Ecto neural progenitor cell (in vitro differentiated cells): ENCODE data around the gene CAPNS1.
"Not testable (repeated sequence)": the region's sequence is repeated elsewhere in the genome, so short reads cannot be mapped to it uniquely, and the experiment has no call there.

Experiments used
- DNase-seq: peaks from one replicate; pipeline ENCODE4 v3.0.0-alpha.2; 2018; ENCODE audit warnings: low spot score

CAPNS1 gene

GRCh38 chr19:36151144-36152018 is 11.5 kb downstream of the CAPNS1 start:
- no peak for DNase-seq

GRCh38 chr19:36152019-36152351 is 12.1 kb downstream of the CAPNS1 start:
- no peak for DNase-seq

- DNase-seq, result no peak
Observed at GRCh38 chr19:36152352-36153091, 12.7 kb downstream of the CAPNS1 start, which contains the start of gene COX7A1. TSS of gene COX7A1 (minus strand) at chr19:36152447. CDS start at chr19:36152407, 40 bp downstream.

- no peak for DNase-seq
Observed at GRCh38 chr19:36153126-36153525, 13.3 kb downstream of the CAPNS1 start.

DNA sequence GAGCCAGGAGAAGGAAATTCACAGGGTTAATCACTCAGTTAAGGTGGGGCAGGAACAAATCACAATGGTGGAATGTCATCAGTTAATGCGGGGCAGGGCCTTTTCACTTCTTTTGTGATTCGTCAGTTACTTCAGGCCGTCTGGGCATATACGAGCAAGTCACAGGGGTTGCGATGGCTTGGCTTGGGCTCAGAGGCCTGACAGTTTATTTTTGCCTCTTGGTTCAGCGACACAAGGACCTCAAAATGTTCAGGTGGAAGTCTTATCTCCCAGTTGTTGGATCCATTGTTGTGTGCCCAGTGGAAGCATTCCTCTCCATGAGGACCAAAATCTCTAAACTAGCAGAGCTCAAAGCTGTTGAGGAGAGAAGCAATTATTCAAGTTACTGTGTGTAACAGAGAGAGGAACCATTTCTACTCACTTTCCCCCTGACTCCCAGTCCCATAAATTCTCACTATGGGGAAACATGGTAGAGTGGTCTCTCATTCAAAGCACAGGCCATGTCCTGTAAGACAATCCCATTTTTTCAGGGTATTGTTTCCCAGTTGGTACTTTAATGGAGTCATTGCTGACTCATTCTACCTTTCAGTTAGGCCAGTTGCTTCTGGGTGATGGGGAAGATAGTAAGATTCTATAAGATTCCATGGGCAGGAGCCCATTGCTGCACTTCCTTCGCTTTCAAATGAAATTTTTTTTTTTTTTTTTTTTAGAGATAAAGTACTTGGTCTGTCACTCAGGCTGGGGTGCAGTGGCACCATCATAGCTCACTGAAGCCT is 21.1 kb downstream of the CAPNS1 start:
- no peak for DNase-seq

- DNase-seq, result no peak
Observed at GRCh38 chr19:36163813-36164212, 23.9 kb downstream of the CAPNS1 start.

DNA sequence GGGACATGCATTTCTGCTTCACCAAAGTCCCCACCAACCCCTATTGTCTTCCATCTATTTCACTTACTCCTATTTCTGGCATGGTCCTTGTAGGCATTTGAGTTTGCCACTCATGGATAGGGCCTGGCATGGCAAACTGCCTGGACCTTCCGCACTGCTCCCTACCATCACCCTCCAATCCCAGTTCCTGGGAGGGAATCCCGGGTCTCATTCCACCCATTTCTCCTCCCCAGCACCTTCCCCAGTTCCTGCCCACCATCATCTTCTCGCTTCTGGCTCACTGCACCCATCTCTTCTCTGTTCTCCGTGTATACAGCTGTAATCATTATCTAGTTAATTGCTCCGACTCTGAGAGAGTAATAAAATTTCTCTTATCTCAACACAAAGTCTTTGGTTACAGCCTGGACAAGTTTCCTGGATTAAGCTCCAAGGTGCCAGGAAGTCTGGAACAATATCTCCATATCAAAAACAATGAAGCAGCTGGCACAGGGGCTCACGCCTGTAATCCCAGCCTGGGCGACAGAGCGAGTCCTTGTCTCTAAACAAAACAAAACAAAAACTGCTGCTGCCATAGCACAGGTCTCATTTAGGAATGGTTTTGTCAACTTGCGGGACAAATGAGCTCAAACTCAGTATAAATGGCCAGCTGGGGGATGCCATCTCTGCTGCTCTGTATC is 29.4 kb downstream of the CAPNS1 start:
- no peak for DNase-seq

DNA sequence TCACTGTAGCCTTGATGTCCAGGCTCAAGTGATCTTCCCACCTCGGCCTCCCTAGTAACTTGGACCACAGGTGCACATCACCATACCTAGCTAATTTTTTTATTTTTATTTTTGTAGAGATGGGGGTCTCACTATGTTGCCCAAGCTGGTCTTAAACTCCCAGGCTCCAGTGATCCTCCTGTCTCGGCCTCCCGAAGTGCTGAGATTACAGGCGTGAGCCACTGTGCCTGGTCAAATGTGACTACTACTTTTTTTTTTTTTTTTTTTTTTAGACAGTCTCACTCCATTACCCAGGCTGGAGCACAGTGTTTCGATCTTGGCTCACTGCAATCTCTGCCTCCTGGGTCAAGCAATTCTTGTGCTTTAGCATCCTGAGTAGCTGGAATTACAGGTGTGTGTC is 33.0 kb downstream of the CAPNS1 start:
- no peak for DNase-seq

GRCh38 chr19:36173846-36174245 is 34.0 kb downstream of the CAPNS1 start:
- DNase-seq, result not testable (repeated sequence)

DNA sequence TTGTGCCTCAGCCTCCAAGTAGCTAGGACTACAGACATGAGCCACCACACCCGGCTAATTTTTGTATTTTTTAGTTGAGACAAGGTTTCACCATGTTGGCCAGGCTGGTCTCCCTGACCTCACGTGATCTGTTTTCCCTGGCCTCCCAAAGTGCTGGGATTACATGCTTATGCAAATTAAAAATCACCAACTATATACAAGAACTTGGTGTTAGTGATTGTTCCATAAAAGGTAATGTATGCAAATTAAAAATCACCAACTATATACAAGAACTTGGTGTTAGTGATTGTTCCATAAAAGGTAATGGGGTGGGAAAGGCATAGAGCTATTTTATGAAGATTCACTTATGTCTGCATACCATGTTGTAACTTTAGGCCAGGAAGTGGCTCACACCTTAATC is 39.2 kb downstream of the CAPNS1 start:
- DNase-seq, result not testable (repeated sequence)

GRCh38 chr19:36182612-36183244 is 42.9 kb downstream of the CAPNS1 start:
- DNase-seq, result no peak

- no peak for DNase-seq
Observed at GRCh38 chr19:36183245-36183628, 43.4 kb downstream of the CAPNS1 start.

GRCh38 chr19:36186722-36187121 is 46.9 kb downstream of the CAPNS1 start:
- not testable (repeated sequence) for DNase-seq

- no peak for DNase-seq
Observed at GRCh38 chr19:36196249-36196648, 56.4 kb downstream of the CAPNS1 start.

DNA sequence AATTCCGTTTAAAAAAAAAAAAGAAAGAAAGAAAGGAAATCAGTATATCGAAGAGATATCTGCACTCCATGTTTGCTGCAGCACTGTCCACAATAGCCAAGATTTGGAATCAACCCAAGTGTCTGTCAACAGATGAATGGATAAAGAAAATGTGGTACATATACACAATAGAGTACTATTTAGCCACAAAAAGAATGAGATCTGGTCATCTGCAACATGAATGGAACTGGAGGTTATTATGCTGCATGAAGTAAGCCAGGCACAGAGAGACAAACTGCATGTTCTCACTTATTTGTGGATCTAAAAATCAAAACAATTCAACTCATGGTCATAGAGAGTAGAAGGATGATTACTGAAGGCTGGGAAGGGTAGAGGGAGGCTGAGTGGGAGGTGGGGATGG is 58.3 kb downstream of the CAPNS1 start:
- DNase-seq, result no peak
